NCI-H774 (cell line): ENCODE measurements around the gene SELENOM.
"Not testable (repeated sequence)": the region's sequence is repeated elsewhere in the genome, so short reads cannot be mapped to it uniquely, and the experiment has no call there.

ENCODE experiments used
- DNase-seq: peaks from one replicate; lab custom pipeline; 2025; lab: John Stamatoyannopoulos, UW

Gene SELENOM

DNA sequence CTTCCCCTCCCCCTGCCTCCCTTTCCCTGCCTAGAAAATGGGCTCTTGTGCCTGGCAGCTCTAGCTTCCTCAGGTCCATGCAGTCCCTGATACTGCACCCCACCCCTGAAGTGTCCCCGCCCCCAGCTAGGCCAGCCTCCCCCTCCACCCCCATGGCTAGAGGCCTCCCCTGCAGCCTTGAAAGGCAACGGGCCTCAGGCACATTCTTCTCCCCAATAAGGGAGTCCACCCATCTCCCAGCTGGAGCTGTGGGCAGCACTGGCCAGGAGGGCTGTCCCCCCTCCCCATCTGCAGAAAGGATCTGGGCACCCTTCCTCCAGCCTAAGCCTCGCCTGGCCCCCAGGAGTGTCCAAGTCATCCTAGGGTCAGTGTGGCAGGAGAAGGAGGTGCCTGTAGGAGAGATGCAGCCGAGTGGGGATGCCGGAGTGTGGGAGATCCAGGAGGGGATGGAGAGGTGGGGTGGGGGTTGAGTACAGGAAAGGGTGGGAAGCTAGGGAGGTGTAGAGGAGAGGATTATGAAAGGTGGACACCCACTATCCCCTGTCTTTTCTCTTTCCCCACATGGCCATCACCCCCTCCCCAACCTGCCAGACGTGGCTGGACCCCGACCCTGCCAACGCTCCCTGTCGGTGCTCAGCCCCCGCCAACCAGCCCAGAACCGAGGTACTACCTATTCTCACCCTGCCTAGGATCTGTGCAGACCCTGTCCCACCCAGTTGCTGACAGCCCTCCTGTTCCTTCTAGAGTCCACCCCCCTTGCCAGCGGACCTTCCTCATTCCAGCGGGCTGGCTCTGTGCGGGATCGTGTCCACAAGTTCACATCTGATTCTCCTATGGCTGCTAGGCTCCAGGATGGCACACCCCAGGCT, 16.9 kb downstream of the SELENOM start:
- DNase-seq, result no peak

DNA sequence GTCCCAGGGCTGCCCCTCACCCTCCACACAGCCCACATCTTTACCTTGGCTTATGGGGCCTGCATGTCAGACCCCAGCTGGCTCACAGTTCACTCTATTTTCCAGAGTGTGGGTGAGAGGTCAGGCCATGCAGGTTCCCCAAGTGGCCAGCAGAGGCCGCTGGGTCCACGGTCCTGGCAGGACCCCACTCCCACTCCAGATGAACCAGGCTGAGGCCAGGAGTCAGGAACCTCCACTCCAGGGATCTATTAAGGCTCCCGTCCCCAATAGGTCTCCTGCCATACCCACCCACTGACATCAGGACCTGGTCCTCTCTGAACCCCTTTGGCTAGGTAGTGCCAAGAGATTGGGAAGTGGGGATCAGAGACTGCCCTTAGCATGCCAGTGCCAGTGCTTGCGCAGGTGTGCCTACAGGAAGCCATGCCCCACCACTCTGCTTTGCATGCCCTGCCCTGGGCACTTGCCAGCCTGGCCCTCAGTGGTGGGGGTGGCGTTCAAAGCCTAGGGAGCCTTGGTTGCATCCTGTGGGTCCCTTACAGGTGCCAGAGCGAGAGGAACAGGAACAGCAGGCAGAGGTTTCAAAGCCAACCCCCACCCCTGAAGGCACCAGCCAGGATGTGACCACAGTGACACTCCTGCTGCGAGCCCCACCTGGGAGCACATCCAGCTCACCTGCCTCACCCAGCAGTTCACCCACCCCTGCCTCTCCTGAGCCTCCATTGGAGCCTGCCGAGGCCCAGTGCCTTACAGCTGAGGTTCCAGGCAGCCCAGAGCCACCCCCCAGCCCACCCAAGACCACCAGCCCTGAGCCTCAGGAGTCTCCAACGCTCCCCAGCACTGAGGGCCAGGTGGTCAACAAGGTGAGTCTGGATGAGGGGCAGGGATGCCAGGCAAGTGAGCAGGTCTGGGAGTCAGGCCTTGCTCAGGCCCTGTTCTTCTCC, 17.9 kb downstream of the SELENOM start:
- DNase-seq, result no peak

DNA sequence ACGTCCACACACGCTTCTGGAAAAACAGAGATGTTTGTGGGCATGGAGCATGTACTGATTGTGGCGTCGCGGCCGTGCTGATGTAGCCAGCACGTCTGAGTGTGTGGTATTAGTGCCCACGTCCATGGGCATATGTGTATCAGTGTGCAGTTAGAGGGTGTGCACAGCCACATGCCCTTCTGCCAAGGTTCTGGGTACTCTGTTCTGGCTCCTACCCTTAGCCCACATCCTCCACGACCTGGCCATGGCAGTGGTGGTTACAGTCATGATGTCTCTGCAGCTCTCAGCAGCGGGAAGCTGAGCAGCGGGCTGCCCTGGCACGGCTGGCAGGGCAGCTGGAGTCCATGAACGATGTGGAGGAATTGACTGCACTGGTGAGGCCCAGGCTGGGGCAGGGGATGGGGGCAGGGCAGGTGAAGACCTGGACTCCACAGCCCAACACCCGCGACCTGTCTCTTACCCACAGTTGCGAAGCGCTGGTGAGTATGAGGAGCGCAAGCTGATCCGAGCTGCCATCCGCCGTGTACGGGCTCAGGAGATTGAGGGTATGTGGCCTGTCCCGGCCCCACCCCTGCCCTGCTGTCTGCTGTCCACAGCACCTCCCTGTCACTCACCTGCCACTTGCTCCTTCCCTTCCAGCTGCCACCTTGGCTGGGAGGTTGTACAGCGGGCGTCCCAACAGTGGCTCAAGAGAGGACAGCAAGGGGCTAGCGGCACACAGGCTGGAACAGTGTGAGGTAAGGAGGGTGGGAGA, 19.0 kb downstream of the SELENOM start:
- no peak for DNase-seq

DNA sequence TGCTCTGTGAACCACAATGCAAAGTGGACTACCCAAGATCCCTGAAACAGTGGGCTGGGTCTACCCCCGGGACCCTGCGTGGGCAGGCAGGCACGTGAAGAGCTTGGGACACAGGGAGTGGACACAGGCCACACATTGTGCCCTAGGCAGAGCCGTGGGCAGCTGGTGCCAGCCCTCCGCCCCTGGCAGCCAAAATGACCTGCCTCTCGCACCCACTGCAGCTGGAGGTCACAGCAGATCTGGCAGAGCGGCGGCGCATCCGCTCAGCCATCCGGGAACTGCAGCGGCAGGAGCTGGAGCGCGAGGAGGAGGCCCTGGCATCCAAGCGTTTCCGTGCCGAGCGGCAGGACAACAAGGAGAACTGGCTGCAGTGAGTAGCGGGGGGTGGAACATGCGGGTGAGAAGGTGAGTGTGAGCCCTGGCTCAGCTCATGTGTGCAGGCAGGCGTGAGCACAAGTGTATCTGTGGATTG, 19.6 kb downstream of the SELENOM start:
- no peak for DNase-seq

DNA sequence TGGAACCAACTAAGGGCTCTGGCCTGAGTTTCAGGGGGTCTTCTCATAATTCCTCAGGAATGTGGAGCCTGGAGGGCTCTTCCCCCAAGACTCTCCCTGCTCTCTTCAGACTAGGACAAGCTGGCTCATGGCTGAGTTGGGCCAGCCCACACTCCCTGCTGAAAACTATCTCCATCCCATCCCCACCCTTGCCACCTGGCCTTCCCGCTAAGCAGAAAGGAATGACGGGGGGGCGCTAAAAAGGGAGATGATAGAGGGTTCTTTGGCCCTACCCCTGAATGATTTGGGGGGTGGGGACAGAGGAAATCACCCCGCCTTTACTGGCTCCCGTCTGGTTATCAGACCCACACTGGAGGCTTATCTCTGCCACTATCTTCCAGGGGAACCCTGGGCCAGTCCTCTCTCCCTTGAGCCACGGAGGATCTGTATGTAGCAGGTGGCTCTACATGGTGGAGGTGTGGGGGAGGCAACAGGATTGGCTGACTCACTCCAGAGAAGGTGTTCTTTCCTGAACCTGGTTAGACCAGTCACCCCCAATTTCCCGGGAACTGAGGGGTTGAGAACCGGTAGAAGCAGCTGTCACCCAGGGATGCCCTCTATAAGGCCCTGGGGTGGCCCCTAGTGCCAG, 20.6 kb downstream of the SELENOM start:
- no peak for DNase-seq

DNA sequence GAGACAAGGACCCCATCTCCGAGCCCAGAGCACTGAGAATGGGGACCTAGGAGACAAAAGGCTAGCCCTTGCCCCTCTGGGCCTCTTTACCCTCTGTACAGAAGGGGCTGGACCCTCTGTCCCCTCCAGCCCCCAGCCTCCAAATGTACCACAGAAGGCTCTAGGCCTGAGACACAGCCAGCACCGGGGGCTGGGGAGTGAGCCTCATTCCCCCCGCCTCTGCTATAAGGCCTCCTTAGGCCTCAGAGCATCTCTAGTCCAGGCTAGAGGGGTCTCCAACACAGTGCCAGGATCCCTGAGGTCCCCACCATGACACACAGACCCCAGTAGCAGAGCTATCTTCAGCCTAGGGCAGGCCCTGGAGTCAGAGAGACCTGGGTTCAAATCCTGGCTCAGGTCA, 21.4 kb downstream of the SELENOM start:
- DNase-seq, result no peak

DNA sequence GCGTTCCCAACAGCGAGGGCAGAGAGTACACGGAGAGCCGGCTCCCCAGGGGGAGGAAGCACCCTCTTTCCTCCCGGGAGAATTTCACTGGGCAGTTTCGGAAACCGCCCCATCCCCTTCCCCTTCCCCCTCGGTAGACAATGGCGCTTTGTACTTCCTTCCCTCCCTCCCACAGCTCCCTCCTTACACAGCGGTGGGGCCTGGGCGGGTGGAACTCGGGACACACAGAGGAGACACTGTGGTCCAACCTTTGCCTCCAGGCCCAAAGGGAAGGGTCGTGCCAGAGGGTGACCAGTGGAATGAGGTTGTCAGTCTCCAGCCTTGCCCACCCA, 21.9 kb downstream of the SELENOM start:
- no peak for DNase-seq

DNA sequence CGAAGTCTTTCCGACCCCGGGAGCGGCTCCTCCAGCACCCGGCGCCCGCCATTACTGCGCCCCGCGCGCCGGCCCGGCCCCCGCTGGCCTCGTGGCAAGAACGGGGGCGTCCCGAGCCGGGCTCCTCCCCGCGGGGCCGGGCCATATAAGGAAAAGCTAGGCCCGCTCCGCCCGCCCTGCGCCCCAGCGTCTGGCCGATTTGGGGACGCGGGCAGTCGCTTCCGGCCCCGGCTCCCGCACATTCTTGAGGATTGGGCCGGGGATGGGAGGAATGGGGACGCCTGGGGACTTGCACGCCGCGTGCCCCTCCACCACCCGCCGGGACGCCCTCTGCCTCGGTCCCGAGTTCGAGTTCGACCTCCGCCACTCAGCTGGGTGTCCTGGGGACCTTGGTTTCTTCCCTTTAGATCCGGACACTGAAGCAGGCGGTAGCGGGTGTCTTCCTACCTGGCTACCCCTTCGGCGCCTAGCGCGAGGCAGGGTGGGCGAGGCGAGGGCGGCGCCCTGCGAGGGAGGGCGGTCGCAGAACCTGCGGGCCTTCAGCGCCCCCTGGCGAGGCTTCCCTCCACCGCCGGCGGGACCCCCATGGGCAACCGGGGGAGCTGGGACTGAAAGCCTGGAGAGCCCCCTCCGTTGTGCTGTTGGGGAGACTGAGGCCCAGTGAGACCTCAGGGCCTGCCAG, 22.4 kb downstream of the SELENOM start:
- DNase-seq, result peak; percentile 42

DNA sequence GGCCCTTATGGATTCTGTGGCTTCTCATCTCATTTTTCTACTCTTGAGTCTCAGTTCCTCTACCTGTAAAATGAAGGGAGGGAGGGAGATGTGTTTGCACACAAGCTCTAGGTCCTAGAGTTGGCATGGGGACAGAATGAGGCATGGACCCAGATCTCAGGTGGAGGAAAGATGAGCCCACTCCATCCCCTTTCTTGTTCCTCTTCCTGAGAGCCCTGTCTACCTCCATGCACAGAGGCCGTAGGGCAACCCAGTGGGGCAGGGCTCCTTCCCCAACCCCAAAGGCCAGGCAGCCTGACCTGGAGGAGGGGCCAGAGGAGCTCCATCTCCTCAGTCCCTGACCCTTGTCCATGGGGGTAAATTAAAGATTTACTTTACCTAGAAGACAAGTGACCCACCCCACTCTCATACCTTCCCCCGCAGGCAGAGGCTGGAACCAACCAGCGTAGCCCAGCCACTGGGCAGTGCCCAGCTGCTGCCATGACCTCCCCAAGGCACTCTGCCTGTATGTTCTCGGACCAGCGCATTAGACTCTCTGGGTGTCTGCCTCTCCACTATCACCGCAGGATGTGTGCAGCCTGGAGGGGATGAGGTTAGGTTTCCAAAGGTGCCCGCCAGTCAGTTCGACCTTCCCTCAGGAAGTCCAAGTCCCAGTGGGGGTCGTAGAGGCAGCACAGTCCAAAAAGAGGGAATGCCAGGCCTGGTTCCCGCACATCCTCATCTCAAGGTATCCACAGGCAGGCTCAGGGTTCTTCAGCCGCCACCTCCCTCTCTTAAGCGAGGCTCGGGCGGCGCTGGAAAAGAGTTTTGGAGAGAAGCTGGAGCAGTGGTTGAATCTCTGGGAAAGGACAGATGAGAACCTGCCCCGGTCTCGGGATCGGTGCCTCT, 23.2 kb downstream of the SELENOM start:
- DNase-seq, result no peak

DNA sequence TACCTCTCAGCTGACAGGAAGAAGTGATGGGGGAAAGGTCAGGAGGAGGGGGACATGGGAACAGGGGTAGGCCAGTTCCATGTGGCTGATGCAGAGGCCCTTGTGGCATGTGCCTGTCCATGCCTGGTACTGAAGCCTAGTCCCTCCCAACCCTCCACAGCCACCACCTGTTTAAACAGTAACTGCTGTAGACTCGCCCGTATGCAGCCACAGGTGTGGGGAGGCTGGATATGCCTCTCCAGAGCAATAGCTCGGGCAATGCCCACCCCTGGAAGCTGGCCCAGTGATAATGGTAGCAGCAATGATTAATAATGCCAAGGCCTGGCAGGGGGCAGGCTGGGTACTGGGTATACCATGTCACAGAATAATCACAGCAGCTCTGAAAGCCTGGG, 24.0 kb downstream of the SELENOM start:
- DNase-seq, result peak; percentile 67

DNA sequence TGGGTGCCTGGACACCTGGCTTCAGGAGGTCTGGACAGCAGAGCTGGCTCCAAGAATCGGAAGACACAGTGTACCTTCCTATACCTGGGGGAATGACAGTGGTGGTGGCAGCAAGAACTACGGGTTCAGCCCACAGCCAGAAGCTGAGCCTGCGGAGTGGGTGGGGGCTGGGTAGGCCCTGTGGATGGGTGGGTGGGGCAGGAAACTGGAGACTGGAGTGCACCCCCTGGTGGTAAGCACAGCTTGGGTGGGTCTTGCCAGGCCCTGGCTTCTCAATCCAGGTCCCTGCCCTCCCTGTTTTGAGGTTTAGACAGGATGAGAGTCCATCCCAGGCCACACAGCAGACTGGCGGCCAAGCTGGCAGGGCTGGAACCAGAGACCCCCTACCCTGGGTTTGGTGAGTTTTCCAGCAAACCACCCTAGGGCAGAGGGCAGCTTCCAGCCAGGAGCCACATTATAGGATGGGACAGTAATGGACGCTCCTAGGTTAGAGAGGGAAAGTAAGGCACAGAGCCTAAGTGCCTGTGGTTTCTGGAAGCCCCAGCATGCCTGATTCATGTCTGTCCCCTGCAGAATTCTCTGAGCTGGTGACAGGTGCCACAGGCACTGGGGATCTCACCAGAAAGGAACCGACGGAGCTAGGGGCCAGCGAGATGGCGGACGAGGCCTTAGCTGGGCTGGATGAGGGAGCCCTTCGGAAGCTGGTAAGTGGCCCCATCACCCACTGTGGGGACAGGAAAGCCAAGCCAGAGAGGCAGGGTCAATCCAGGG, 24.6 kb downstream of the SELENOM start:
- DNase-seq, result no peak

DNA sequence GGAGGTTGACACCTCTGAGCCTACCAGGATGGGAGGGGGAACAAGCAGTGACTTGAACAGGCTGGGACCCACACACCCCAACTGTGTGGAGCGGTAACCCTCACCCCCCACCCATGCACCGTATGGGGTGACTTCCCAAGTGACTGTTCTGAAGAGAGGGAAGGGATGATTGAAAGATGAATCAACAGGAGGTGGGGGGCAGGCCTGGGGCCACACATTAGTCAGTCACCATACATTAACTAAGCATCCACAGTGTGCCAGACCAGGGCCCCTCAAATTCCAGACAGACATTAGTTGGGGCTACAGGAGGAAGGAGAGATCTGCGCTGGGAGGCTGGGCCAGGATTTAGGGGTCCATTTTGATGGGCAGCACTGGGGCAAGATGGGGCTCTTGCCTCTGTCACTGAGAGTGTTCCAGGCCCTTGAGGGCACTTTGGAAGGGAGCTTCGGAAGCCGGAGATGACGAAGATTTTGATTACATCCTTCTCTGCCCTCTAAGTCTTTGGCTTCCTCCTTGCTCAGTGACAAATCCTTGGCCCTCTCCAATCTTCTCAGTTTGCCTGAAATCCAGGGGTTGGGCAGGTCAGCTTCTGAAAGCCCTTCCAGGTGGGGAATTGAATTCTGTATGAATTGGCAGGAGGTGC, 25.3 kb downstream of the SELENOM start:
- no peak for DNase-seq

DNA sequence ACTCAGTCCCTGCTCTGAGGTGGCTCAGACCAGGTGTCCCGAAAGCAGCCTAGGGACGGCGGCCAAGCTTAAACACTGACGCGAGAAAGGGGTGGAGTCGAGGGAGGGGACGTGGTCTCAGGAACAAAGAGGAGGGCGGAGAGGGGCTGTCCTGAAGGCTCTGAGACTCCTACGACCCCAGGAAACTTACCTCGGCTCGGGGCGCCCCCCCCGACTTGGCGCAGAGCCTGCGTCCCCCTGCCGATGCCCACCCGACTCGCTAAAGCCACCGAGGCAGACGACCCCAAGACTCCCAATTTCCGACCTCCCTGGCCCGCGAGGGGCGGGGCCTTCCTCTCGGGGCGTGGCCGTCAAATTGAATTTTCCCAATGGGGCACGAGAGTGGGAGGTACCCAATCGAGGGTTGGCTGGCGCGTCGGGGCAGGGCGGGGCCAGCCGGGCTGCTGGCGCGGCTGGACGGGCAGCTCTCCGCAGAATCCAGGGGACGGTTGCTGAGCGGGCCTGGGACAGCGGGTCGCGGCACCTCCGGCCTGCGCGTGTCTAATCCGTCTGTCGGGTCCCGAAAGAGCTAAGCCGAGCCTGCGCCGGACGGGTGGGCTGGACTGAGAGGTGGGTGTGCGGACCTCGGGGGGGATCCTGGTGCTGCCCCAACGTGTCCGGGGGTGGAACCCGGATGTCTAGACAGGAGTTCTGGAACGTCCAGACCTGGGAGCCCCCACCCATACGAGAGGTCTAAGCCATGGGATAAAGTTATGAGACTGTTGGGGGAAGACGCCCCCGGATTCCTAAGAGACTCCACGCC, 26.3 kb downstream of the SELENOM start, which contains the start of gene SMTN:
Gene SMTN, plus strand, starts transcription at position 471 of the 802 bp plus-strand sequence. CDS start 1,941 bp downstream, outside the sequence.
- peak; percentile 59 for DNase-seq

DNA sequence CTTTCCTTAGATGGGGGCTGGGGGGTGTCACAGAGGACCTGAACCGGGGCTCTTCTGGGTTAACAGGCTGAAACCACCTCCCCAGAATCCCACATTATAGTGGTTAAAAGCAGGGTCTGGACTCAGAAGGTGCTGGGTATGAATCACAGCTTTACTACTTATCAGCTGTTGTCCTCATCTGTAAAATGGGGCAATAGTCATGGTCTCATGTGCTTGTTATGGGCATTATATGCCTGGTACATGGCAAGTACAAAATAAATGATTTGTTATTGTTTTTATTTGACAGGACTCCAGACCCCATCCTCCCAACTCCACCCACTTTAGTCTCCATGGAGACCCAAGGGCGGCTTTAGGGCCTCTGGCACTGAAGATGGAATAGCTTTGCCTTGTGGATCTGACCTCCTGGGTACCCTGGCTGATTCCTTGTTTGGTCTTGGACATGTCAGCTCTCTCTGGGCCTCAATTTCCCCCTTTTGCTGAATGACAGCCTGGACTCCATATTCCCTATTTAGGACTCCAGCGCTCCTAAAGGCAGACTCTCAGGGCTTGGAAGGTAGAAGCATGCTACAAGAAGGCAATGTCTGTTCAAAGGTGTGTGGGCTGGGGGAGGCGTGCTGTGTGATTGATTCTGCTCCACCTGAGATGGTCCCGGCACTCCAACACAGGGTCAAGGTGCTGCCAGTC, 27.1 kb downstream of the SELENOM start:
- no peak for DNase-seq

DNA sequence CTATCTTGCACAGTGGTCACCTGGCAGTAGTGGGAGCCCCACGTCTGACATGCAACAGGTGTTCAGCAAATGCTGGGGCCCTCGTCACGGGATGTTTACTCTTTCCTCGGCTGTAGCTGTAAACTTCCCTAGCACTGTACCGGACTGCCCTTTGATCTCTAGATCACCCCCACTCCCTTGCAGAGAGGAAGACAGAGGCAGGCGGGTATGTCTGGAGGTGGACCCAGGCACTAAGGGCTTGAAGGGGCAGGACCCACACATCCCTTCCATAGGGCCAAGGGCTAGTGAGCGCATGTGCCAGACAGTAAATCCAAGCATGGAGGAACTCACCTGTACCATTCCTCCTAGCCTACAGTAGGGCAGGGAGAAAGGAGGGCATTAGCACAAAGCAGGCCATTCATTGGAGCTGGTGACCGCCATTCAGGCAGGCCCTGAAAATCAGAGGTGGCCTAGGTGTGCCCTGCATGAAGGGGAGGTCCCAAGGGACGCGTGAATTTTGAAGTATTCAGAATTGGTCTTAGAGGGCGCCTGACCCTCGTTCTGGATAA, 28.2 kb downstream of the SELENOM start:
- no peak for DNase-seq

DNA sequence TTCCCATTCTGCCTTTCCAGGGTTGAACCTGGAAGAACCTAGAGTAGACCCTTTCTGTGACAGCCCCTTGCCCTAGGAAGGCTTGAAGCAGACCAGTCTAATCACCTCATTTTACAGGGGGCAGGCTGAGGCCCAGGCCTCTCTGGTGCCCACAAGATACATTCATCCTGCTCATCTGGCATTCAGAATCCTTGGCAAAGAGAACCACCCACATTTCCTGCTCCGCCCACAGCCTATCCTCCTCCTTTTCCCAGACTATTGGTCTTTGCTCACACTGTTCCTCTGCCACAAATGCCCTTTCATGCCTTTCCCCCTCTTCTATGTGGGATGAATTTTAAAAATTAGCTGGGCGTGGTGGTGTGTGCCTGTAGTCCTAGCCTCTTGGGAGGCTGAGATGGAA, 29.0 kb downstream of the SELENOM start:
- DNase-seq, result not testable (repeated sequence)

DNA sequence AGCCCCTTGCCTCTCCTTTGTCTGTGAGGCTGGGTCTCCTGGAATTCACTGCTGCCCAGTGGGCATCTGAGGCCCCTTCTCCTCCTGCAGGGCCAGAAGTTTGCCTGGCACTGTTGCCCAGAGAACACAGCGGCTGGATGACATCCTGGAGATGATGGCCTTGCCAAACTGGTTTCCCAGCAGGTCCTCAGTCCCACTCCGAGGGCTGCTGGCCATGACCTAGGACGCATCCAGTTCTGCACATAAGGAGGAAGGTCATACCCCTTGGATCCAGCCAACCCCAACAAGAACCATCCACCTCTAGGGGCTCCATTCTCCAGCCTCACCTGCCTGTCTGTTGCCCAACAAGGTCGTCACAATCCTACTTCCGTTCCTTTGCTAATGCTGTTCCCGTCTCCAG, 29.7 kb downstream of the SELENOM start:
- DNase-seq, result no peak
